ENCODE results near the gene SERPINB13. TPM values are rescaled to one million over a fixed set of nuclear protein-coding genes. Genes with fewer than 3 reads are reported as not detected.

Gene SERPINB13
- total RNA-seq, 1 donor: not detected

- no peak for DNase-seq (ENCODE audit: low read depth)
- TF ChIP-seq CTCF (IDR thresholded peaks at IDR 0.05; ENCODE audit: insufficient read depth, low read length): no peak
- H3K4me3 ChIP-seq (ENCODE audit: low read depth, low read length): no peak overlapping the region
Measured at GRCh38 chr18:63551769-63552168, 35.4 kb upstream of the SERPINB13 start.

- H3K4me3 ChIP-seq (ENCODE audit: low read depth, low read length): no peak overlapping the region
- no peak for TF ChIP-seq CTCF (IDR thresholded peaks at IDR 0.05; ENCODE audit: insufficient read depth, low read length)
- DNase-seq (ENCODE audit: low read depth): no peak
Measured at GRCh38 chr18:63552581-63552980, 34.6 kb upstream of the SERPINB13 start.

GRCh38 chr18:63553081-63553480 lies 34.1 kb upstream of the SERPINB13 start:
- no peak overlapping the region for H3K4me3 ChIP-seq (ENCODE audit: low read depth, low read length)

GRCh38 chr18:63559567-63560491 lies 27.3 kb upstream of the SERPINB13 start:
- TF ChIP-seq CTCF (IDR thresholded peaks at IDR 0.05; ENCODE audit: insufficient read depth, low read length): no peak
- no peak overlapping the region for H3K4me3 ChIP-seq (ENCODE audit: low read depth, low read length)
- no peak for DNase-seq (ENCODE audit: low read depth)

More at GRCh38 chr18:63553081-63553480, 34.1 kb upstream of the SERPINB13 start:
- DNase-seq (ENCODE audit: low read depth): peak; percentile 87
- TF ChIP-seq CTCF (IDR thresholded peaks at IDR 0.05; ENCODE audit: insufficient read depth, low read length): no peak

GRCh38 chr18:63562284-63562683 lies 24.9 kb upstream of the SERPINB13 start:
- DNase-seq (ENCODE audit: low read depth): no peak
- no peak overlapping the region for H3K4me3 ChIP-seq (ENCODE audit: low read depth, low read length)
- no peak for TF ChIP-seq CTCF (IDR thresholded peaks at IDR 0.05; ENCODE audit: insufficient read depth, low read length)

GRCh38 chr18:63564021-63564420 lies 23.1 kb upstream of the SERPINB13 start:
- no peak for DNase-seq (ENCODE audit: low read depth)
- TF ChIP-seq CTCF (IDR thresholded peaks at IDR 0.05; ENCODE audit: insufficient read depth, low read length): no peak
- no peak overlapping the region for H3K4me3 ChIP-seq (ENCODE audit: low read depth, low read length)
